IPS-NIHi7 (cell line): ENCODE results near the gene SNED1.

Experiments used
- DNase-seq: peaks from one replicate; pipeline ENCODE4 v3.0.0; 2012; ENCODE audit warnings: mixed read lengths; ENCODE audit errors: extremely low spot score

SNED1 gene

GRCh38 chr2:241006412-241006811 lies 8.0 kb downstream of the SNED1 start:
- no peak for DNase-seq

- DNase-seq = no peak
Measured at GRCh38 chr2:241007111-241007510, 8.7 kb downstream of the SNED1 start.

GRCh38 chr2:241007880-241008710 lies 9.7 kb downstream of the SNED1 start:
- no peak for DNase-seq

- DNase-seq = no peak
Measured at GRCh38 chr2:241008711-241009121, 10.3 kb downstream of the SNED1 start.

- DNase-seq = no peak
Measured at GRCh38 chr2:241009191-241009590, 10.8 kb downstream of the SNED1 start.

GRCh38 chr2:241009601-241010530 lies 11.4 kb downstream of the SNED1 start:
- DNase-seq = peak; percentile 86

GRCh38 chr2:241010531-241011295 lies 12.3 kb downstream of the SNED1 start:
- DNase-seq = no peak

GRCh38 chr2:241011296-241011600 lies 12.8 kb downstream of the SNED1 start:
- no peak for DNase-seq

GRCh38 chr2:241011751-241012510 lies 13.5 kb downstream of the SNED1 start:
- no peak for DNase-seq

- DNase-seq = no peak
Measured at GRCh38 chr2:241014224-241014623, 15.8 kb downstream of the SNED1 start.

GRCh38 chr2:241014764-241015163 lies 16.3 kb downstream of the SNED1 start:
- no peak for DNase-seq

GRCh38 chr2:241015439-241015838 lies 17.0 kb downstream of the SNED1 start:
- no peak for DNase-seq

GRCh38 chr2:241017228-241017940 lies 19.0 kb downstream of the SNED1 start:
- DNase-seq = no peak

- DNase-seq = no peak
Measured at GRCh38 chr2:241018051-241018891, 19.9 kb downstream of the SNED1 start.

GRCh38 chr2:241019441-241020139 lies 21.2 kb downstream of the SNED1 start:
- no peak for DNase-seq

GRCh38 chr2:241020201-241020600 lies 21.8 kb downstream of the SNED1 start:
- no peak for DNase-seq

- no peak for DNase-seq
Measured at GRCh38 chr2:241020629-241021190, 22.3 kb downstream of the SNED1 start.

GRCh38 chr2:241025639-241026038 lies 27.2 kb downstream of the SNED1 start:
- no peak for DNase-seq
